Natural killer cell treated with Interleukin-12 subunit alpha and Interleukin-12 subunit beta and Interleukin-15 and Interleukin-18, amount 100 ng/mL, for 72 hours (primary cell): ENCODE data around the gene DMRT3. TPM values are rescaled to one million over a fixed set of nuclear protein-coding genes. Genes with fewer than 3 reads are reported as not detected.

ENCODE experiments used
- ATAC-seq, 2 donors: fragments of 150-1000 bp; cut with Tn5 transposase in 1 of 2; sonication (Bioruptor Pico), chemical (Tn5 transposase) in 1 of 2; 2 replicates each; pipeline ENCODE4 v1.10.0; 2021
- DNase-seq: peaks from one replicate; pipeline ENCODE4 v3.0.0; 2022; ENCODE audit warnings: low spot score
- H3K27ac Mint-ChIP-seq, 2 donors: 1 replicate in 1 of 2; 2 replicates in 1 of 2; pipeline ENCODE4 v1.8.0; 2022; ENCODE audit warnings: mixed read lengths in 2 of 2, mild to moderate bottlenecking in 1 of 2, moderate library complexity in 1 of 2
- H3K27me3 Mint-ChIP-seq, 2 donors: 1 replicate in 1 of 2; 2 replicates in 1 of 2; pipeline ENCODE4 v1.8.0; 2022; ENCODE audit warnings: mixed read lengths in 2 of 2
- H3K36me3 Mint-ChIP-seq: one replicate; pipeline ENCODE4 v1.8.0; 2022; ENCODE audit warnings: mixed read lengths
- H3K4me1 Mint-ChIP-seq, 2 donors: 1 replicate in 1 of 2; 2 replicates in 1 of 2; pipeline ENCODE4 v1.8.0; 2022; ENCODE audit warnings: low read depth in 2 of 2, mixed read lengths in 2 of 2, mild to moderate bottlenecking in 1 of 2
- H3K4me3 Mint-ChIP-seq: one replicate; pipeline ENCODE4 v1.8.0; 2022; ENCODE audit warnings: mixed read lengths
- H3K9me3 Mint-ChIP-seq: 2 replicates; pipeline ENCODE4 v1.8.0; 2022; ENCODE audit warnings: mixed read lengths
- total RNA-seq, 2 donors: library from RNA; stranded (reverse); gene quantifications; one replicate each; pipeline ENCODE4 v1.2.3, GENCODE V29; 2022

Gene DMRT3
- not detected for total RNA-seq

GRCh38 chr9:976258-976942 lies at the start of gene DMRT3:
DMRT3 (plus strand) TSS chr9:976655; CDS start chr9:977002, 347 bp downstream.
- Mint-ChIP-seq H3K4me1 (peaks cover 0 to 5% of the 10 kb centered on the region in 2 donors), H3K4me3 (no peak within 1 kb of the TSS), H3K27ac (no peak within 1 kb of the TSS), H3K27me3 (peaks cover 51 to 66% of the 10 kb centered on the region in 2 donors), H3K36me3 (no peaks in the 10 kb centered on the region), H3K9me3 (no peaks in the 10 kb centered on the region)
- ATAC-seq = no peak
- no peak for DNase-seq

GRCh38 chr9:926976-927375 lies 49.5 kb upstream of the DMRT3 start:
- Mint-ChIP-seq H3K27ac (no peak overlapping the region), H3K4me3 (no peak overlapping the region), H3K27me3 (peaks cover 22 to 28% of the 10 kb centered on the region in 2 donors), H3K9me3 (no peaks in the 10 kb centered on the region), H3K4me1 (no peaks in the 10 kb centered on the region), H3K36me3 (no peaks in the 10 kb centered on the region)
- ATAC-seq = no peak
- DNase-seq = no peak

GRCh38 chr9:928363-929042 lies 48.0 kb upstream of the DMRT3 start:
- no peak overlapping the region for H3K27ac Mint-ChIP-seq
- no peaks in the 10 kb centered on the region for H3K9me3 Mint-ChIP-seq
- peaks cover 19 to 29% of the 10 kb centered on the region in 2 donors for H3K27me3 Mint-ChIP-seq
- DNase-seq (no peak), ATAC-seq (no peak)
- H3K36me3 Mint-ChIP-seq = no peaks in the 10 kb centered on the region
- H3K4me3 Mint-ChIP-seq = no peak overlapping the region
- H3K4me1 Mint-ChIP-seq = no peaks in the 10 kb centered on the region

GRCh38 chr9:929719-930118 lies 46.7 kb upstream of the DMRT3 start:
- Mint-ChIP-seq H3K27me3 (peaks cover 20 to 33% of the 10 kb centered on the region in 2 donors), H3K9me3 (no peaks in the 10 kb centered on the region), H3K36me3 (no peaks in the 10 kb centered on the region), H3K4me3 (no peak overlapping the region), H3K27ac (no peak overlapping the region), H3K4me1 (no peaks in the 10 kb centered on the region)
- ATAC-seq (no peak), DNase-seq (no peak)

GRCh38 chr9:933356-933755 lies 43.1 kb upstream of the DMRT3 start:
- peaks cover 29 to 49% of the 10 kb centered on the region in 2 donors for H3K27me3 Mint-ChIP-seq
- no peaks in the 10 kb centered on the region for H3K9me3 Mint-ChIP-seq
- H3K27ac Mint-ChIP-seq = no peak overlapping the region
- no peak for ATAC-seq
- H3K36me3 Mint-ChIP-seq = no peaks in the 10 kb centered on the region
- no peak for DNase-seq
- H3K4me3 Mint-ChIP-seq = no peak overlapping the region
- no peaks in the 10 kb centered on the region for H3K4me1 Mint-ChIP-seq

- peaks cover 5% of the 10 kb centered on the region for H3K9me3 Mint-ChIP-seq
- no peak overlapping the region for H3K27ac Mint-ChIP-seq
- peaks cover 41 to 60% of the 10 kb centered on the region in 2 donors for H3K27me3 Mint-ChIP-seq
- ATAC-seq = no peak
- H3K36me3 Mint-ChIP-seq = peaks cover 7% of the 10 kb centered on the region
- no peak overlapping the region for H3K4me3 Mint-ChIP-seq
- no peaks in the 10 kb centered on the region for H3K4me1 Mint-ChIP-seq
- no peak for DNase-seq
Observed at GRCh38 chr9:935348-935965, 41.0 kb upstream of the DMRT3 start.

- no peak overlapping the region for H3K27ac Mint-ChIP-seq
- ATAC-seq (no peak), DNase-seq (no peak)
- peaks cover 38 to 67% of the 10 kb centered on the region in 2 donors for H3K27me3 Mint-ChIP-seq
- H3K4me1 Mint-ChIP-seq = no peaks in the 10 kb centered on the region
- H3K36me3 Mint-ChIP-seq = peaks cover 7% of the 10 kb centered on the region
- no peak overlapping the region for H3K4me3 Mint-ChIP-seq
- H3K9me3 Mint-ChIP-seq = peaks cover 5% of the 10 kb centered on the region
Observed at GRCh38 chr9:942805-943580, 33.5 kb upstream of the DMRT3 start.

- Mint-ChIP-seq H3K9me3 (no peaks in the 10 kb centered on the region), H3K4me1 (no peaks in the 10 kb centered on the region), H3K4me3 (no peak overlapping the region), H3K27ac (no peak overlapping the region), H3K36me3 (no peaks in the 10 kb centered on the region), H3K27me3 (peaks cover 31 to 52% of the 10 kb centered on the region in 2 donors)
- DNase-seq (no peak), ATAC-seq (no peak)
Observed at GRCh38 chr9:947985-948384, 28.5 kb upstream of the DMRT3 start.

GRCh38 chr9:948497-948896 lies 28.0 kb upstream of the DMRT3 start:
- H3K27me3 Mint-ChIP-seq = peaks cover 27 to 47% of the 10 kb centered on the region in 2 donors
- no peaks in the 10 kb centered on the region for H3K36me3 Mint-ChIP-seq
- no peaks in the 10 kb centered on the region for H3K9me3 Mint-ChIP-seq
- DNase-seq (no peak), ATAC-seq (no peak)
- no peak overlapping the region for H3K27ac Mint-ChIP-seq
- no peak overlapping the region for H3K4me3 Mint-ChIP-seq
- no peaks in the 10 kb centered on the region for H3K4me1 Mint-ChIP-seq

GRCh38 chr9:950139-950538 lies 26.3 kb upstream of the DMRT3 start:
- no peak overlapping the region for H3K27ac Mint-ChIP-seq
- no peak for ATAC-seq
- H3K36me3 Mint-ChIP-seq = no peaks in the 10 kb centered on the region
- H3K4me1 Mint-ChIP-seq = no peaks in the 10 kb centered on the region
- no peaks in the 10 kb centered on the region for H3K9me3 Mint-ChIP-seq
- H3K27me3 Mint-ChIP-seq = peaks cover 23 to 34% of the 10 kb centered on the region in 2 donors
- no peak for DNase-seq
- no peak overlapping the region for H3K4me3 Mint-ChIP-seq

- no peak overlapping the region for H3K4me3 Mint-ChIP-seq
- no peaks in the 10 kb centered on the region for H3K36me3 Mint-ChIP-seq
- ATAC-seq = no peak
Observed at GRCh38 chr9:952546-952945, 23.9 kb upstream of the DMRT3 start.

GRCh38 chr9:959105-959504 lies 17.4 kb upstream of the DMRT3 start:
- Mint-ChIP-seq H3K4me1 (no peaks in the 10 kb centered on the region), H3K9me3 (no peaks in the 10 kb centered on the region), H3K27ac (no peak overlapping the region), H3K36me3 (no peaks in the 10 kb centered on the region), H3K27me3 (peaks cover 24 to 37% of the 10 kb centered on the region in 2 donors), H3K4me3 (no peak overlapping the region)
- ATAC-seq (no peak), DNase-seq (no peak)

More at GRCh38 chr9:952546-952945, 23.9 kb upstream of the DMRT3 start:
- no peaks in the 10 kb centered on the region for H3K4me1 Mint-ChIP-seq
- DNase-seq = no peak
- peaks cover 14 to 26% of the 10 kb centered on the region in 2 donors for H3K27me3 Mint-ChIP-seq
- H3K27ac Mint-ChIP-seq = no peak overlapping the region
- H3K9me3 Mint-ChIP-seq = no peaks in the 10 kb centered on the region

GRCh38 chr9:959914-960313 lies 16.5 kb upstream of the DMRT3 start:
- no peak for ATAC-seq
- no peaks in the 10 kb centered on the region for H3K4me1 Mint-ChIP-seq

More at GRCh38 chr9:959914-960313, 16.5 kb upstream of the DMRT3 start:
- Mint-ChIP-seq H3K27me3 (peaks cover 30 to 44% of the 10 kb centered on the region in 2 donors), H3K4me3 (no peak overlapping the region), H3K9me3 (no peaks in the 10 kb centered on the region), H3K27ac (no peak overlapping the region), H3K36me3 (no peaks in the 10 kb centered on the region)
- DNase-seq = no peak
